ENCODE data around the gene MAP7.

DNA sequence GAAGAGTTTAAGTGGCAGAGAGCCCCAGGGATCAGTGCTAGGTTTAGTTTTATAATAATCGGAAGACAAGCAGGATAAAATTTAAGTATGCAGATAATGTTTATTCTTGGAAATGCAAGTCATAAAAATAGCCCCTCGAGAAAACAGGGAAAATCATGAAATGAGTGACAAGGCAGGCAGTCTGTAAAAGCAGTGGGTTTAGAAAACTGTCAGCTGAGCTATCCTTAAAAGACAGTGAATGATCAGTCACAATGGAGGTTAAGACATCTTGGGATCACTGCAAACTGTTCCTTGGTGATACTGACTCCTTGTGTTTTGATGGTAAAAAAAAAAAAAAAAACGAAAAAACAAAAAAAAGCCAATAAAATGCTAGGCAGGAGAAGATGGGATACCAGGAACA lies 199.3 kb downstream of the MAP7 start:
- TF ChIP-seq CTCF (IDR thresholded peaks at IDR 0.05; ENCODE audit: low read depth, low read length, missing input control) (no peak), GABPA (IDR thresholded peaks at IDR 0.05 in 1 of 2, conservative IDR thresholded peaks at IDR 0.05 in 1 of 2) (no peak), YY1 (IDR thresholded peaks at IDR 0.05) (no peak), SP1 (IDR thresholded peaks at IDR 0.05) (no peak), EGR1 (IDR thresholded peaks at IDR 0.05; ENCODE audit: low read depth in 2 of 2) (no peak)
- TF ChIP-seq, protein P1, sequence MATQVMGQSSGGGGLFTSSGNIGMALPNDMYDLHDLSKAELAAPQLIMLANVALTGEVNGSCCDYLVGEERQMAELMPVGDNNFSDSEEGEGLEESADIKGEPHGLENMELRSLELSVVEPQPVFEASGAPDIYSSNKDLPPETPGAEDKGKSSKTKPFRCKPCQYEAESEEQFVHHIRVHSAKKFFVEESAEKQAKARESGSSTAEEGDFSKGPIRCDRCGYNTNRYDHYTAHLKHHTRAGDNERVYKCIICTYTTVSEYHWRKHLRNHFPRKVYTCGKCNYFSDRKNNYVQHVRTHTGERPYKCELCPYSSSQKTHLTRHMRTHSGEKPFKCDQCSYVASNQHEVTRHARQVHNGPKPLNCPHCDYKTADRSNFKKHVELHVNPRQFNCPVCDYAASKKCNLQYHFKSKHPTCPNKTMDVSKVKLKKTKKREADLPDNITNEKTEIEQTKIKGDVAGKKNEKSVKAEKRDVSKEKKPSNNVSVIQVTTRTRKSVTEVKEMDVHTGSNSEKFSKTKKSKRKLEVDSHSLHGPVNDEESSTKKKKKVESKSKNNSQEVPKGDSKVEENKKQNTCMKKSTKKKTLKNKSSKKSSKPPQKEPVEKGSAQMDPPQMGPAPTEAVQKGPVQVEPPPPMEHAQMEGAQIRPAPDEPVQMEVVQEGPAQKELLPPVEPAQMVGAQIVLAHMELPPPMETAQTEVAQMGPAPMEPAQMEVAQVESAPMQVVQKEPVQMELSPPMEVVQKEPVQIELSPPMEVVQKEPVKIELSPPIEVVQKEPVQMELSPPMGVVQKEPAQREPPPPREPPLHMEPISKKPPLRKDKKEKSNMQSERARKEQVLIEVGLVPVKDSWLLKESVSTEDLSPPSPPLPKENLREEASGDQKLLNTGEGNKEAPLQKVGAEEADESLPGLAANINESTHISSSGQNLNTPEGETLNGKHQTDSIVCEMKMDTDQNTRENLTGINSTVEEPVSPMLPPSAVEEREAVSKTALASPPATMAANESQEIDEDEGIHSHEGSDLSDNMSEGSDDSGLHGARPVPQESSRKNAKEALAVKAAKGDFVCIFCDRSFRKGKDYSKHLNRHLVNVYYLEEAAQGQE (IDR thresholded peaks at IDR 0.05): no peak
- TF ChIP-seq, protein P2, sequence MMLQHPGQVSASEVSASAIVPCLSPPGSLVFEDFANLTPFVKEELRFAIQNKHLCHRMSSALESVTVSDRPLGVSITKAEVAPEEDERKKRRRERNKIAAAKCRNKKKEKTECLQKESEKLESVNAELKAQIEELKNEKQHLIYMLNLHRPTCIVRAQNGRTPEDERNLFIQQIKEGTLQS (IDR thresholded peaks at IDR 0.05): no peak
